SK-N-SH (cell line): Measurements from ENCODE around the gene CA5A.

Source experiments
- IRF3 ChIP-seq: fragments of 150-350 bp; IDR thresholded peaks from 2 replicates; pipeline ENCODE4 v1.6.1; 2016; ENCODE audit warnings: mild to moderate bottlenecking, low read depth, low read length
- NRF1 ChIP-seq: IDR thresholded peaks from 2 replicates; pipeline ENCODE4 v1.6.1; 2012; ENCODE audit warnings: low read depth, mild to moderate bottlenecking, low read length
- SMC3 ChIP-seq: IDR thresholded peaks from 2 replicates; pipeline ENCODE4 v1.6.1; 2012; ENCODE audit warnings: low read depth, low read length, improper control_type of control experiment
- YY1 ChIP-seq: IDR thresholded peaks from 2 replicates; pipeline ENCODE4 v1.4.0; 2012; ENCODE audit warnings: low read depth, mild to moderate bottlenecking
- TF ChIP-seq, protein P1 (sequence below): fragments of 200-600 bp; sonication (generic); IDR thresholded peaks from 2 replicates; pipeline ENCODE4 v1.6.1; 2017; ENCODE audit warnings: antibody characterized with exemption, mild to moderate bottlenecking, moderate library complexity

- TF ChIP-seq NRF1 = no peak
- TF ChIP-seq, protein P1, sequence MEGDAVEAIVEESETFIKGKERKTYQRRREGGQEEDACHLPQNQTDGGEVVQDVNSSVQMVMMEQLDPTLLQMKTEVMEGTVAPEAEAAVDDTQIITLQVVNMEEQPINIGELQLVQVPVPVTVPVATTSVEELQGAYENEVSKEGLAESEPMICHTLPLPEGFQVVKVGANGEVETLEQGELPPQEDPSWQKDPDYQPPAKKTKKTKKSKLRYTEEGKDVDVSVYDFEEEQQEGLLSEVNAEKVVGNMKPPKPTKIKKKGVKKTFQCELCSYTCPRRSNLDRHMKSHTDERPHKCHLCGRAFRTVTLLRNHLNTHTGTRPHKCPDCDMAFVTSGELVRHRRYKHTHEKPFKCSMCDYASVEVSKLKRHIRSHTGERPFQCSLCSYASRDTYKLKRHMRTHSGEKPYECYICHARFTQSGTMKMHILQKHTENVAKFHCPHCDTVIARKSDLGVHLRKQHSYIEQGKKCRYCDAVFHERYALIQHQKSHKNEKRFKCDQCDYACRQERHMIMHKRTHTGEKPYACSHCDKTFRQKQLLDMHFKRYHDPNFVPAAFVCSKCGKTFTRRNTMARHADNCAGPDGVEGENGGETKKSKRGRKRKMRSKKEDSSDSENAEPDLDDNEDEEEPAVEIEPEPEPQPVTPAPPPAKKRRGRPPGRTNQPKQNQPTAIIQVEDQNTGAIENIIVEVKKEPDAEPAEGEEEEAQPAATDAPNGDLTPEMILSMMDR = no peak
- TF ChIP-seq SMC3 = no peak
- TF ChIP-seq IRF3 = no peak
- TF ChIP-seq YY1 = no peak
These were observed 82.0 kb downstream of the CA5A start for GRCh38 chr16:87854053-87854906.
